ENCODE results near the gene ASTN2. TPM values are rescaled to one million over a fixed set of nuclear protein-coding genes. Genes with fewer than 3 reads are reported as not detected.
A peak's percentile ranks its signal among the peaks of the same experiment; 100 is the strongest.

ASTN2 gene
- polyA plus RNA-seq, 2 of the 4 experiments (the other 2 are of a cell fraction), result 5.8 to 11.6 TPM

DNA sequence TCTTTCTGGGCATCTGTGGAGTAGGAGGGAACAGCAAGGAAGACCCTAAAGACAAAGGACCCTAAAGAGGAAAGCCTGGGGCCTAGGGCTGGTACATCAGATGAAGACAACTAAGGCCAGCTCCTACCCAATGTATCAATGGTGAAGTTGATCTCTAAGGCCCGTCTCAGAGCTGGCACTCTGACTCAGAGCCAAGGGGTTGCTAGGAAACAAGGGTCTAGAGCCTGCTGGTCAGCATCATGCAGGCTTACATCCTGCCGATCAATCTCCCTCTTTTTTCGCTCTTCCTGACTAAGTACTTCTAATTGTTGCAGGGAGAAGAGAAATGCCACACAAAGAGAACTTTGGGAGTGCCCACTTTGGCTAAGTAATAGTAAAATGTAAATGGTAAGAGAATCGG, 701.6 kb downstream of the ASTN2 start:
- no peak for DNase-seq (ENCODE audit: low read depth in 1 of 2, low spot score in 1 of 2)
- CTCF ChIA-PET, result interaction anchor here (2.6 kb wide), 1 partner anchor 24 kb away, joined by 10 read pairs; no protein-coding TSS in a partner anchor
- TF ChIP-seq MAFK (IDR thresholded peaks at IDR 0.05; ENCODE audit: partially characterized antibody) (no peak), HOXA7 (CRISPR knock-in tag; IDR thresholded peaks at IDR 0.05) (no peak), CBX8 (IDR thresholded peaks at IDR 0.05) (no peak), CHD4 (IDR thresholded peaks at IDR 0.05; ENCODE audit: borderline replicate concordance) (no peak), HOXB13 (CRISPR knock-in tag; IDR thresholded peaks at IDR 0.05; ENCODE audit: low read depth) (no peak), RFX5 (IDR thresholded peaks at IDR 0.05) (no peak), MAZ (IDR thresholded peaks at IDR 0.05; ENCODE audit: borderline replicate concordance, low read depth, low read length) (no peak), EP300 (IDR thresholded peaks at IDR 0.05) (no peak), KDM5A (IDR thresholded peaks at IDR 0.05) (no peak), ZNF302 (CRISPR knock-in tag; IDR thresholded peaks at IDR 0.05) (no peak)
- TF ChIP-seq, protein P1, sequence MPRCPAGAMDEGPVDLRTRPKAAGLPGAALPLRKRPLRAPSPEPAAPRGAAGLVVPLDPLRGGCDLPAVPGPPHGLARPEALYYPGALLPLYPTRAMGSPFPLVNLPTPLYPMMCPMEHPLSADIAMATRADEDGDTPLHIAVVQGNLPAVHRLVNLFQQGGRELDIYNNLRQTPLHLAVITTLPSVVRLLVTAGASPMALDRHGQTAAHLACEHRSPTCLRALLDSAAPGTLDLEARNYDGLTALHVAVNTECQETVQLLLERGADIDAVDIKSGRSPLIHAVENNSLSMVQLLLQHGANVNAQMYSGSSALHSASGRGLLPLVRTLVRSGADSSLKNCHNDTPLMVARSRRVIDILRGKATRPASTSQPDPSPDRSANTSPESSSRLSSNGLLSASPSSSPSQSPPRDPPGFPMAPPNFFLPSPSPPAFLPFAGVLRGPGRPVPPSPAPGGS (IDR thresholded peaks at IDR 0.05), result no peak
- TF ChIP-seq, protein P2, sequence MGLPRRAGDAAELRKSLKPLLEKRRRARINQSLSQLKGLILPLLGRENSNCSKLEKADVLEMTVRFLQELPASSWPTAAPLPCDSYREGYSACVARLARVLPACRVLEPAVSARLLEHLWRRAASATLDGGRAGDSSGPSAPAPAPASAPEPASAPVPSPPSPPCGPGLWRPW (IDR thresholded peaks at IDR 0.05), result no peak
- no peak for ATAC-seq
- Histone ChIP-seq H3K4me2 (no peak overlapping the region), H3K4me1 (no peaks in the 10 kb centered on the region), H3K9me3 (no peaks in the 10 kb centered on the region), H3K4me3 (no peak overlapping the region), H3K27ac (no peak overlapping the region)
- 57% methylated on average over 4 of the region's 4 CpGs for WGBS (ENCODE audit: missing lambda C conversion rate)
- no peak for FAIRE-seq
- POLR2A ChIA-PET, result no interaction called here

DNA sequence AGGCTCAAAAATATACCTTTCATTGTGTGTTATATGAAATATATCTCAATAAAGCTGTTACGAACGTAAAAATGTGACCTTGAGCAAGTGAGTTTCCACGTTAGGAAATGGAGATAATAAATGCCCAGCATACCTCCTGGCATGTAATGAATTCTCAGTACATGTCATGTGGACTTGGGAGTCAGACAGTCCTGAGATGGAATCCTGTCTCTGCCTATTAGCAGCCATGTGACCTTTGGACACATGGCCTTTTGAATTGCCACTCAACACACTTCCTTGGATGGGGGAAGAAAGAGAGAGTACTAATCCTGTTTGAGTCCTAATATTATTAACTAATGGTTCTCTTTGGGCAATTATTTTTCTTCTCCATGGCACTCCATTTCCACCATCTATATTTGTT, 702.1 kb downstream of the ASTN2 start:
- ATAC-seq (no peak), DNase-seq (ENCODE audit: low read depth in 1 of 2, low spot score in 1 of 2) (no peak)
- CTCF ChIA-PET, result interaction anchor here (2.6 kb wide), 1 partner anchor 24 kb away, joined by 10 read pairs; no protein-coding TSS in a partner anchor

DNA sequence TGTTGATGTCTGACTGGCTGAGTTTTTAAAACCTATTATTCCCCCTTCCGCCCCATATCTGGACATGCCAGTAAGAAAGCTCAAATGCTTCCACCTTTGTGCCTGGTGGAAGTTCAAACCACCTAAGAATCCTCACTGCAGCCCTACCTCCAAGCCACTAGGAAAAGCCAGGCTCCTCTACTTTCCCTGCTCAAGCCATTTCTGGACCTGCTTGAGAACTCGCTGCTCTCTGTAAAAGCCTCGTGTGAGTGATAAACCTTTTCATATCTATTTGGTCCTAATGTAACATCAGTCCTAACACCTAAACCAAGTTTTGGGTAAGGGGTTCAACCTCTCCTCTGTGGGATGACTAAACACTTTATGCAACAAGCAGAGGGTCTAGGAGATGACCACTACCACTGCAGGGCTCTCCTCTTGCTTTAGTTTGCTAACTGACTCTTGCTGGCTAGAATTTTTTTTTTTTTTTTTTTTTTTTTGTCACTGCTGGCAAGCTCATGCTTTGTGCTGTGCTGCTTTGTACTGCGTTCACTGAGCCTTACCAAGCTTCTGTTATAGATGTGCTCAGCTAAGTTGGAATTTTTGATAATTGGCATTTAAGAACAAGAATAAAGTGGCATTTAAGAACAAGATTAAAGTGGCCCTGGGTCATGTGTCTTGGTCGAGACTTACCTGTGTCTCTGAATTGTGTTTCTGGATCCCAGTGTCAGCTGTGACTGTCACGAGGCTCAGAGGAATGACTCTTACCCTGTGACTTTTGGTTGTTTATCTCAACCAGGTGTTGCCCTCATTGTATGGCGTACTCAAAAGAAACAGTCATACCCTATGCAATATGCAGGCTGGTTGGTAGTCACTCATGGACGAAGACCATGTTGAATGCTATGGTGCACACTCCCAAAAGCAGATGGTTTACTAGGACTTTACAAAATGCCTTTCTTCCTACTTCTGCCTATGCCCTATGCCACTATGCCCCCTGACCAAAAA, 708.3 kb downstream of the ASTN2 start:
- DNase-seq (ENCODE audit: low read depth in 1 of 2, low spot score in 1 of 2) (no peak), FAIRE-seq (no peak), ATAC-seq (peak in 1 of 2 experiments; percentile 54; a peak in 2 of 6 replicates)
- ChIA-PET POLR2A (no interaction called here), CTCF (no interaction called here)
- H3K4me3 ChIP-seq, result no peak overlapping the region
- 81% methylated on average over 8 of the region's 8 CpGs for WGBS (ENCODE audit: missing lambda C conversion rate)
- no peak overlapping the region for H3K4me2 ChIP-seq
- no peaks in the 10 kb centered on the region for H3K9me3 ChIP-seq
- peaks cover 9% of the 10 kb centered on the region; the same call in 1 of the 3 replicates for H3K4me1 ChIP-seq
- no peak overlapping the region for H3K27ac ChIP-seq
- TF ChIP-seq HDAC2 (IDR thresholded peaks at IDR 0.05) (no peak), POLR2A (IDR thresholded peaks at IDR 0.05; ENCODE audit: low read length) (no peak), BHLHE40 (IDR thresholded peaks at IDR 0.05; ENCODE audit: low read depth, low read length) (no peak), MAZ (IDR thresholded peaks at IDR 0.05; ENCODE audit: borderline replicate concordance, low read depth, low read length) (no peak), NPAS2 (CRISPR knock-in tag; IDR thresholded peaks at IDR 0.05; ENCODE audit: borderline replicate concordance) (no peak), KDM1A (IDR thresholded peaks at IDR 0.05; ENCODE audit: low read depth) (no peak), FOSL2 (IDR thresholded peaks at IDR 0.05) (no peak), FOSL2 (CRISPR knock-in tag; IDR thresholded peaks at IDR 0.05) (no peak), ZFP36 (IDR thresholded peaks at IDR 0.05; ENCODE audit: borderline replicate concordance, partially characterized antibody) (no peak), PHF8 (IDR thresholded peaks at IDR 0.05; ENCODE audit: borderline replicate concordance, low read depth) (no peak), TFCP2L1 (CRISPR knock-in tag; IDR thresholded peaks at IDR 0.05) (no peak), POLR2AphosphoS2 (conservative IDR thresholded peaks at IDR 0.05; ENCODE audit: low read length) (no peak), CBX2 (IDR thresholded peaks at IDR 0.05; ENCODE audit: borderline replicate concordance, low read depth) (no peak), NR3C1 (IDR thresholded peaks at IDR 0.05) (no peak), ZC3H11A (IDR thresholded peaks at IDR 0.05) (no peak), EP300 (IDR thresholded peaks at IDR 0.05) (no peak)
- TF ChIP-seq, protein P1 (IDR thresholded peaks at IDR 0.05), result no peak
- TF ChIP-seq, protein P3, sequence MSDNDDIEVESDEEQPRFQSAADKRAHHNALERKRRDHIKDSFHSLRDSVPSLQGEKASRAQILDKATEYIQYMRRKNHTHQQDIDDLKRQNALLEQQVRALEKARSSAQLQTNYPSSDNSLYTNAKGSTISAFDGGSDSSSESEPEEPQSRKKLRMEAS (IDR thresholded peaks at IDR 0.05), result no peak

More for the DNA sequence above, 702.1 kb downstream of the ASTN2 start:
- TF ChIP-seq HEYL (CRISPR knock-in tag; IDR thresholded peaks at IDR 0.05) (no peak), EP300 (IDR thresholded peaks at IDR 0.05) (no peak), EHMT2 (IDR thresholded peaks at IDR 0.05; ENCODE audit: low read depth) (no peak)
- TF ChIP-seq, protein P4, sequence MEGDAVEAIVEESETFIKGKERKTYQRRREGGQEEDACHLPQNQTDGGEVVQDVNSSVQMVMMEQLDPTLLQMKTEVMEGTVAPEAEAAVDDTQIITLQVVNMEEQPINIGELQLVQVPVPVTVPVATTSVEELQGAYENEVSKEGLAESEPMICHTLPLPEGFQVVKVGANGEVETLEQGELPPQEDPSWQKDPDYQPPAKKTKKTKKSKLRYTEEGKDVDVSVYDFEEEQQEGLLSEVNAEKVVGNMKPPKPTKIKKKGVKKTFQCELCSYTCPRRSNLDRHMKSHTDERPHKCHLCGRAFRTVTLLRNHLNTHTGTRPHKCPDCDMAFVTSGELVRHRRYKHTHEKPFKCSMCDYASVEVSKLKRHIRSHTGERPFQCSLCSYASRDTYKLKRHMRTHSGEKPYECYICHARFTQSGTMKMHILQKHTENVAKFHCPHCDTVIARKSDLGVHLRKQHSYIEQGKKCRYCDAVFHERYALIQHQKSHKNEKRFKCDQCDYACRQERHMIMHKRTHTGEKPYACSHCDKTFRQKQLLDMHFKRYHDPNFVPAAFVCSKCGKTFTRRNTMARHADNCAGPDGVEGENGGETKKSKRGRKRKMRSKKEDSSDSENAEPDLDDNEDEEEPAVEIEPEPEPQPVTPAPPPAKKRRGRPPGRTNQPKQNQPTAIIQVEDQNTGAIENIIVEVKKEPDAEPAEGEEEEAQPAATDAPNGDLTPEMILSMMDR (IDR thresholded peaks at IDR 0.05), result no peak
- Histone ChIP-seq H3K4me1 (no peaks in the 10 kb centered on the region), H3K27ac (no peak overlapping the region), H3K9me3 (no peaks in the 10 kb centered on the region), H3K4me2 (no peak overlapping the region), H3K4me3 (no peak overlapping the region)
- no peak for FAIRE-seq
- 65% methylated on average over 3 of the region's 3 CpGs for WGBS (ENCODE audit: missing lambda C conversion rate)
- POLR2A ChIA-PET, result no interaction called here
